GM23338 (cell line): ENCODE results near the gene SMYD3. TPM values are rescaled to one million over a fixed set of nuclear protein-coding genes. Genes with fewer than 3 reads are reported as not detected.

Experiments used
- ATAC-seq: fragments of 200-7000 bp; cut with Tn5 transposase; 3 replicates; pipeline ENCODE4 v1.9.1; 2020
- DNase-seq: peaks from one replicate; pipeline ENCODE4 v3.0.0-alpha.2; 2015; ENCODE audit warnings: low spot score
- H2AFZ ChIP-seq: fragments of 200-600 bp; sonication (generic); 2 replicates; pipeline ENCODE4 v1.8.0; 2016; ENCODE audit warnings: antibody characterized with exemption, mild to moderate bottlenecking, moderate library complexity
- H3F3A ChIP-seq: fragments of 200-600 bp; sonication (generic); replicated peaks from 2 replicates; pipeline ENCODE4 v1.8.0; 2017; ENCODE audit warnings: antibody characterized with exemption, mixed run types, low read depth
- H3K27ac ChIP-seq: fragments of 200-600 bp; sonication (generic); 2 replicates; pipeline ENCODE4 v1.6.1; 2016; ENCODE audit warnings: low read depth
- H3K27me3 ChIP-seq: fragments of 200-600 bp; sonication (generic); 2 replicates; pipeline ENCODE4 v1.8.0; 2016; ENCODE audit warnings: mild to moderate bottlenecking, mixed run types, moderate library complexity; ENCODE audit not compliant: insufficient read depth
- H3K36me3 ChIP-seq: fragments of 200-600 bp; sonication (generic); 2 replicates; pipeline ENCODE4 v1.8.0; 2016; ENCODE audit warnings: mild to moderate bottlenecking; ENCODE audit not compliant: insufficient read depth
- H3K4me1 ChIP-seq: fragments of 200-600 bp; sonication (generic); 2 replicates; pipeline ENCODE4 v1.8.0; 2016; ENCODE audit warnings: mild to moderate bottlenecking, moderate library complexity; ENCODE audit not compliant: insufficient read depth
- H3K4me2 ChIP-seq: fragments of 200-600 bp; sonication (generic); 2 replicates; pipeline ENCODE4 v1.7.1; 2017; ENCODE audit warnings: mixed run types
- H3K4me3 ChIP-seq: fragments of 200-600 bp; sonication (generic); 2 replicates; pipeline ENCODE4 v1.6.1; 2016; ENCODE audit warnings: mixed run types
- H3K79me2 ChIP-seq: fragments of 200-600 bp; sonication (generic); replicated peaks from 2 replicates; pipeline ENCODE4 v1.8.0; 2017; ENCODE audit warnings: mild to moderate bottlenecking; ENCODE audit not compliant: insufficient read depth
- H3K9me2 ChIP-seq: fragments of 200-600 bp; sonication (generic); 2 replicates; pipeline ENCODE4 v1.8.0; 2017; ENCODE audit not compliant: insufficient read depth
- H4K20me1 ChIP-seq: fragments of 200-600 bp; sonication (generic); replicated peaks from 2 replicates; pipeline ENCODE4 v1.8.0; 2017; ENCODE audit warnings: mild to moderate bottlenecking; ENCODE audit not compliant: insufficient read depth
- H3K27ac Mint-ChIP-seq: 2 replicates; pipeline ENCODE4 v1.8.0; 2020; ENCODE audit warnings: inconsistent platforms, mild to moderate bottlenecking, moderate library complexity, mixed read lengths
- H3K27me3 Mint-ChIP-seq: 3 replicates; pipeline ENCODE4 v1.8.0; 2022; ENCODE audit warnings: low read depth, mild to moderate bottlenecking, moderate library complexity, mixed read lengths, inconsistent platforms; ENCODE audit not compliant: insufficient read depth, poor library complexity
- H3K36me3 Mint-ChIP-seq: 3 replicates; pipeline ENCODE4 v1.8.0; 2021; ENCODE audit warnings: low read depth, mild to moderate bottlenecking, inconsistent platforms, moderate library complexity, mixed read lengths
- H3K4me1 Mint-ChIP-seq: 3 replicates; pipeline ENCODE4 v1.8.0; 2020; ENCODE audit warnings: mild to moderate bottlenecking, inconsistent platforms, mixed read lengths
- H3K4me3 Mint-ChIP-seq: 3 replicates; pipeline ENCODE4 v1.8.0; 2021; ENCODE audit warnings: moderate library complexity, mild to moderate bottlenecking, inconsistent platforms, mixed read lengths
- H3K9me3 Mint-ChIP-seq: 3 replicates; pipeline ENCODE4 v1.8.0; 2020; ENCODE audit warnings: moderate library complexity, mild to moderate bottlenecking, inconsistent platforms, mixed read lengths
- CREB1 ChIP-seq: fragments of 250-450 bp; sonication (Bioruptor Pico); IDR thresholded peaks from 2 replicates; pipeline ENCODE4 v1.5.0; 2020; ENCODE audit warnings: low read depth, mild to moderate bottlenecking, moderate library complexity
- CTCF ChIP-seq, 2 experiments: fragments of 200-600 bp in 1 of 2; sonication (generic) in 1 of 2; conservative IDR thresholded peaks; 2 replicates each; pipeline versions ENCODE4 v1.5.1 to v1.6.1; 2016 to 2017; ENCODE audit warnings: antibody characterized with exemption in 2 of 2, low read depth in 2 of 2, mild to moderate bottlenecking in 2 of 2, moderate library complexity in 1 of 2
- EZH2 ChIP-seq: fragments of 200-600 bp; sonication (generic); IDR thresholded peaks from one replicate; pipeline ENCODE4 v1.8.0; 2017; ENCODE audit warnings: antibody characterized with exemption, mild to moderate bottlenecking, low read depth; ENCODE audit not compliant: unreplicated experiment
- EZH2phosphoT487 ChIP-seq: fragments of 200-600 bp; sonication (generic); IDR thresholded peaks from one replicate; pipeline ENCODE4 v1.8.1; 2018; ENCODE audit warnings: antibody characterized with exemption; ENCODE audit not compliant: unreplicated experiment
- JUNB ChIP-seq: IDR thresholded peaks from one replicate; pipeline ENCODE4 v1.6.1; 2016; ENCODE audit warnings: antibody characterized with exemption; ENCODE audit not compliant: unreplicated experiment
- NANOG ChIP-seq: IDR thresholded peaks from 2 replicates; pipeline ENCODE4 v1.6.1; 2016; ENCODE audit warnings: antibody characterized with exemption, borderline replicate concordance
- REST ChIP-seq: IDR thresholded peaks from one replicate; pipeline ENCODE4 v1.6.1; 2018; ENCODE audit warnings: antibody characterized with exemption; ENCODE audit not compliant: unreplicated experiment
- ZNF331 ChIP-seq: fragments of 250-450 bp; sonication (Bioruptor Pico); IDR thresholded peaks from 2 replicates; pipeline ENCODE4 v1.5.0; 2020; ENCODE audit warnings: low read depth, mild to moderate bottlenecking, moderate library complexity
- polyA plus RNA-seq: library from polyadenylated mRNA; unstranded; fragments of >200 nt; fragmentation: Nextera tagmentation; extraction: Ambion mirVana; gene quantifications from 2 replicates; pipeline ENCODE4 v1.2.1, GENCODE V29; 2016
- total RNA-seq: library from RNA; depleted of rRNA; stranded (reverse); fragments of >200 nt; shearing (Covaris generic); gene quantifications from 2 replicates; pipeline ENCODE4 v1.2.3, GENCODE V29; 2014

SMYD3 gene
- total and polyA plus RNA-seq, 2 experiments from 2014 or later: 31.8 to 34.4 TPM

DNA sequence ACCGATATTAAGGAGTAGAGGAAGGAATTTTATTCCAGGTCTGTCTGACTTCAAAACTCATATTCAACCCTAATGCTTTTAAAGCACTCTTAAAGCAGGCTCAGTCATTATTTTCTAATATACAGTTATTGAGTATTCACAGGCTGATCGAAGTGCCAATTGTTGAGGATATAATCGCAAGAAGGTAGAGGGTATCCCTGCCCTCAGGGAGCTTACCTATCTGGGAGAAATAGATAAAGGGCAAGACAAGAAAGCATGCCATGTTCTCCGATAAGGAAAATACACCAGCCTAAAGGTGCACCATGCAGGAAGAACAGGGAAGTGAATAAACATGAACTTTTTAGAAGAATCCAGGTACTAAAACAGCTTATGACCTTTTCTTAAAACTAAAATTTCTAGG is 361.2 kb downstream of the SMYD3 start:
- Mint-ChIP-seq H3K9me3 (peaks cover 23% of the 10 kb centered on the region), H3K4me1 (no peaks in the 10 kb centered on the region), H3K36me3 (peaks cover 17% of the 10 kb centered on the region), H3K4me3 (no peak overlapping the region), H3K27ac (no peak overlapping the region), H3K27me3 (no peaks in the 10 kb centered on the region)
- ATAC-seq (no peak), DNase-seq (no peak)
- H3K36me3 ChIP-seq: no peaks in the 10 kb centered on the region
- H4K20me1 ChIP-seq: no peaks in the 10 kb centered on the region
- H3K27ac ChIP-seq: no peak overlapping the region
- H3K9me2 ChIP-seq: no peaks in the 10 kb centered on the region
- no peaks in the 10 kb centered on the region for H3K4me1 ChIP-seq
- TF ChIP-seq EZH2: no peak
- H3K4me3 ChIP-seq: no peak overlapping the region
- no peaks in the 10 kb centered on the region for H3F3A ChIP-seq
- no peaks in the 10 kb centered on the region for H3K79me2 ChIP-seq
- H3K4me2 ChIP-seq: no peak overlapping the region
- no peak overlapping the region for H2AFZ ChIP-seq
- no peaks in the 10 kb centered on the region for H3K27me3 ChIP-seq

GRCh38 chr1:246144931-246145330 is 362.1 kb downstream of the SMYD3 start:
- Histone ChIP-seq H3K27ac (no peak overlapping the region), H3K4me1 (no peaks in the 10 kb centered on the region), H3K27me3 (no peaks in the 10 kb centered on the region), H4K20me1 (no peaks in the 10 kb centered on the region), H3K36me3 (no peaks in the 10 kb centered on the region), H3K9me2 (no peaks in the 10 kb centered on the region), H3K79me2 (no peaks in the 10 kb centered on the region), H2AFZ (no peak overlapping the region), H3K4me2 (no peak overlapping the region), H3F3A (no peaks in the 10 kb centered on the region), H3K4me3 (no peak overlapping the region)
- no peak overlapping the region for H3K4me3 Mint-ChIP-seq
- peaks cover 17% of the 10 kb centered on the region for H3K36me3 Mint-ChIP-seq
- ATAC-seq: no peak
- no peaks in the 10 kb centered on the region for H3K4me1 Mint-ChIP-seq
- H3K9me3 Mint-ChIP-seq: peaks cover 23% of the 10 kb centered on the region
- H3K27me3 Mint-ChIP-seq: no peaks in the 10 kb centered on the region
- H3K27ac Mint-ChIP-seq: no peak overlapping the region
- no peak for DNase-seq
- TF ChIP-seq REST: no peak
- no peak for TF ChIP-seq CREB1 (CRISPR knock-in tag)
- TF ChIP-seq EZH2: no peak
- TF ChIP-seq EZH2phosphoT487: no peak
- no peak for TF ChIP-seq JUNB
- TF ChIP-seq CTCF (conservative IDR thresholded peaks at IDR 0.05; ENCODE audit: low read depth in 2 of 2): no peak
- no peak for TF ChIP-seq NANOG
- TF ChIP-seq ZNF331 (CRISPR knock-in tag): no peak
